HT1080 (cell line): ENCODE results near the gene DPYSL3. TPM values are rescaled to one million over a fixed set of nuclear protein-coding genes. Genes with fewer than 3 reads are reported as not detected.

Source experiments
- DNase-seq: peaks from one replicate; pipeline ENCODE4 v3.0.0-alpha.2; 2015; ENCODE audit warnings: low read depth
- total RNA-seq: library from RNA; depleted of rRNA; stranded (reverse); fragments of >200 nt; shearing (Covaris generic); gene quantifications from 2 replicates; pipeline ENCODE4 v1.2.3, GENCODE V29; 2014

Gene DPYSL3
- total RNA-seq, 1 experiment from 2014 or later: 54.4 TPM

DNA sequence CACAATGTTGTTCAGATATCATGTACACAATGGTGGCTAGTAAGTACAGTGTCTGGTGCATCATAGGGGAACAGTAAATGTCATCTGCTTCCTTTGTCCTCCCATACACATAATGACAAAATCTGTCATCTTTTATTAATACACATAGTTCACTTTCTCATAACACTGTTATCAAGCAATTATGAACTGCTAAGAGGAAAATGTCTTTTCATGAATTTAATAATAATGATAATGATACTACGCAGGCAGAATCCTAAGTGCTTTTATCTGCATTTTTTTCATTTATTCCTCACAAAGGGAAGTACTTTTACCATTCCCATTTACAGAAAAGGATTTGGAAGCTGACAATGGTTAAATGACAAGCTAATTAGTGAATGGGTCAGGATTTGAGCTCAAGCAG, 35.7 kb downstream of the DPYSL3 start:
- no peak for DNase-seq

DNA sequence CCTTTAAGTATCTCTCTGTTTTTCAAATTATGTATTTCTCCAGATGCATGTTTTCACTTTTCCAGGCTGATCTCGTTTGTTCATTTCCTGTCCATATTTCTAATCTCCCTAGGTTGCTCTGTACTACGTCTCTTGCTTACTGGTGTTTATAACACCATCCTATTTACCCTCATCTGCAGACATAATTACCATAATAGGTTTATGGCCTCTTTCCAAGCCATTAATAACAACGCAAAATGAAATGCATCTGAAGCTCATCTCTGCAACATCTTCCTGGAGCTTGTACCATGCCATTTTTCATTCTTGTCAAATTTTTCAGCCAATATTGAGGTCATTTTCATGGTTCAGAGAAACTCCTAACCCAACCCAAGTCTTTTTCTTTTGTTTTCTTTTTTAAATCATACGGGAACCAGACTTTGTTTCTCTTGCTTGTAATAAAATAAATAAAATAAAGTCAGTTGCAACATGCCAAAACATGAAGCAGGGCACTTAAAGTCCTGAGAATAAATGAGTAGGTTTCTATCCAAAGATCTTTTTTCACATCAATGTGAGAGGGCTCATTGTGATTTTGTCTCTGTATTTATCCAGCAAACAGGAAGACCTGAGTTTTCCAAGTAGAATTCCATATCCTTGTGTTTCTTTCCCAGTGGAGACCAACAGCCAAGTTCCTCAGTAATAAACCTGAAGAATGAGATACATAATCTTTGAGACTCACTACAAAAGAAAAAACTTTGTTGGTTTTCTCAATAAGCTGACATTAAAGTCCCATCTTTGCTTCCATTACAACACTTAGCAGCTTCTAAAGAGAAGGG, 37.0 kb downstream of the DPYSL3 start:
- DNase-seq: no peak

DNA sequence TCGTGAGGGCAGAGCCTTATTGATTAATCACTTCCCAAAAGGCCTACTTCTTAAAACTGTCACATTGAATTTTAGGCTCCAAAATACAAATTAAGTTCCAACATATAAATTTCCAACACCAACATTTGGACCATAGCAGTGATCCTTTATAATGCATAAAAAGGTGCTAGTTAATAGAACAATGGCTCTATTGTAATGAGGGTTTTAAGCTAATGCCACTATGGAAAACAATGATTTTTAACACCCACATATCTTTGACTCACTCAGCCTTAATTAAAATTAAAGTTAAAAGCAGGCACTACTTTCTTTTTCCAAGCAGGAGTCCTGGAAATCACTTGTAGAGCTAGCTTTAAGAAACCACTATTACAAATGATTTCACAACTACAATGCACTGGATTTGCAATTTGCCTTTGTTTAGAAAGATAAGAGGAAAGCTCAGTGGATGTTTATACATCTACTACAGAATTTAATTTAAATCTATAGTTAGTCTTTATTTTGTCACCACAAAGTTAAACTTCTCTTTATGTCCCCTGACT, 41.8 kb downstream of the DPYSL3 start:
- DNase-seq: no peak

DNA sequence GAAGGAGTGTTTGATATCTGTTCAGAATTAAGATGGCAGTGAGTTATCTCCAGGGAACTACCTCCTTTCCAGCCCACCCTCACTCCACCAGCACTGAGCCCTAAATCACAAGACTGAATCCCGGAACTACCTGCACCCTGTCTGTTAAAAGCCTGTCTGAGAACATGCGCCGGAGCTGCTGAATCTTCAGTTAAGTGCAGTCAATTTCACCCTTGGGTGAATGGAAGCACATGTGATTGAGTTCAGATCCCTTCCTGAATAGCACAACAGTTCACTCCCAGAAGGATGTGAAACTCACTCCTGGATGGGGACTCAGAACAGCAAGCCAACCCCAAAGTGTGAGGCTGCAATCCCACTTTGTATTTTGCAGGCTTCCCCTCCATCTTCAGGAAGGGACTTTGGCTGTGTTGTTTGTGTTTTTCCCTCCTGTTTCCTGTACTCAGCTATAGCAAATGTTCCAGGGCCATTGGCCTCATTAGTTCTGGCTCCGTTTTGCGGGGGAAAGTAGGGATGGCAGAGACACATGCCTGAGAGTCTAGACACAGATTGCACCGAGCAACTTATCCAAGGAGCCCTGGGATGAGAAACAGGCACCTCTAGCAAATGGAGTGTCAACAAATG, 43.4 kb downstream of the DPYSL3 start:
- no peak for DNase-seq

DNA sequence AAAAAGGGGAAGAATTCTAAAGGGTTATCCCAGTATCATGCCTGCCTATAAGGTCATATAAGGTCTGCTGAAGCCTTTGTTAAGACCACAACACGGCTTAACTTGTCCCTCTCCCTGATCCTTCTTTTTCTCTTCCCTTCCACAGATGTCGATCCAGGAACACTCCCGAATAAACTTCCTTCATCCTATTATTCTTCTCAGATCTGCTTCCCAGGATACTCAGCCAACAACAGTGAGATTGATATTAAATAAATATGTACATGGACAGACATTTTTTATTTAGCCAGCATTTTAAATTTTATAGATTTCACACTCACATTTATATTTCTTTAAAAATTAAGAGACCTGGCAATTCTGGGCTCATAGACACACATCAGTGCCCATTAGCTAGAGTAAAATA, 44.1 kb downstream of the DPYSL3 start:
- DNase-seq: no peak

DNA sequence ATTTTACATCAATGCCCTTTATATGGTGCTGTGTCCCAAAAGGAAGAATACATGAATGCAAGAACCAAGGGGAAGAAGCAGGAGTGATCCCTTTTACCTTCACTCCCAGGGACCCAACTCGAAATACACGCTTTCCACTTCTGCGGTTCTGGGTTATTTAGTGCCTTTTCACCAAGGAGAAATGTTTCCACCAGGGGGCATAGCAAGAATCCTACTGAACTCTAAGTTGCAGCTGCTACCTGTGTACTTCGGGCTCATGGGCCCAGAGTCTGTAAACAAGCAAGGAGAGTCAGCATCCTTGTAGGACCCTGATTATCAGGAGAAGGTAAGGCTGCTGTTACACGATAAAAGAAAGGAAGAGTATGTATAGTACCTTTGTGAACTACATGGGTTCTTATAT, 45.7 kb downstream of the DPYSL3 start:
- DNase-seq: no peak

DNA sequence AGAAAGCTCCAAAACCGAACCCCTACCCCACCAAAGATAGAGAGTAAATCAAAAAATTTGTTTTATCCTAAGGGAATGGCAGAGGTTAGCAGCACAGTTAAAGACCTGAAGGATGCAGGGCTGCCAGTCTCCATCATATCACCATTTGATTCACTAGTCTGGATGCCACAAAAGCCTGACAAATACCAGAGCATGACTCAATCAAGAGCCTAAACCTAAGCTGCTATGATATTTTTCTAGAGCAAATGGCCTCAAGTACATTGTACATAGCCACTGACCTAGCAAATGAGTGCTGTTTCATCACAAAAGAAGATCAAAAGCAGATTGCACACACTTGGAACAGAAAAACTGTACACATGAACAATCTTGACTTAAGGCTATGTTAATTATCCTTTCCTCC, 48.0 kb downstream of the DPYSL3 start:
- no peak for DNase-seq

DNA sequence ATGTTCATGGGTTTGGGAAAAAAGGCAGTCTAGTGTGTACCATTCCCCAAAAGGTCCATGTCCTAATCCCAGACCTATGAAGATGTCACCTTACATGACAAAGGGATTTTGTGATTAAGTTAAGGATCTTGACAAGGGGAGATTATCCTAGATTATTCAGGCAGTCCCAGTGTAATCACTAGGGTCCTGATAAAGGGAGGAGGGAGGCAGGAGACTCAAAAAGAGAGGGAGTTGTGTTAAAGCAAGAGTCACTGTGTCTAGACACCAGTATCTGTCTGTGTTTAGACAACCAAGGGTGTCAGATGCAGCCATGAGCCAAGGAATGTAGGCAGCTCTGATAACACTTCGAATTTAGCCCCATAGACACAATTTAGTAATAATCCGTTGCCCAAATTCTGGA, 49.5 kb downstream of the DPYSL3 start:
- DNase-seq: no peak

DNA sequence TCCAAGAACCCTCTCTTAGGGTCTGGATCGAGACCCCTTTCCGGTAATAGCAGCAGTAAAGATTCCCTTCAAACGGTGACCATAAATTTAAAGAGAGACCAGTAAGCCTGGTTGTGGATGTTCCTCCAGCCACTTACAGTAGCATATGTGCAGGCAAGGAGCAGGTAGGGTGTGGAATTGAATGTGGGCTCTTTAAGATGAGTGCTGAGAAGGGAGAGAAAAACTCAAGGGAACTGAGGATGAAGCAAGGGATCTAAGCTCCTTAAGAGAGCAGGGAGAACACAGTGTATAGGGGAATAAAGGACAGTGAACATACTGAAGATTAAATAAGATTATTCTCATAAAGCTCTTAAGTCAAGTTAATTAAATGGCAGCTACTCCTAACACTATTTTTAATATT, 51.3 kb downstream of the DPYSL3 start:
- no peak for DNase-seq

DNA sequence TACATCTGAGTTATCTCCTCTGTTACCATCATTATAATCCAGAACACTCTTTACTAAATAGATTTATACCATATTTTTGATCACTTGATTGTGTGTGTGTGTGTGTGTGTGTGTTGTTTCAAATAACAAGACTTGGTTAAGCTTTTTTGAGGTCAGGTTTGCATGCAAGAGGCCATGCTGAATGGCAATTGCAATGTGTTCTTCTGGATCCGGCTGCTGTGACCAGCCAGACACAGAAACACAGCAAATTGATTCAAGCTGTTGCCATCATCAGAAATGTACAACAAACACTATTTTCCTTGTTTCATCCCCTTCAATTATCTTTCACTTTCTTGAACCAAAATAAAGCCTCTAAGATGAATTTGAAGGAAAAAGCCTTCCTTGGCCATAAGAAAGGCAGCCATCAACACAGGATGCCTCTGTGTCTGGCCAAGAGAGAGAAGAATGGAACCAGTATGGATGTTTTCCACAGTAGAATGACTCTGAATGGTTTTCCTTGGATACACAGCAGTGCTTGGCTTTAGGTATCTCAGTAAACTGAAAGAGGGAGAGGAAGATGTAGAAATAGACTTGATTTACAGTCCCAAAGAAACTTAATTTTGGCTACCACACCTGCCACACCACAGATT, 53.9 kb downstream of the DPYSL3 start:
- no peak for DNase-seq

DNA sequence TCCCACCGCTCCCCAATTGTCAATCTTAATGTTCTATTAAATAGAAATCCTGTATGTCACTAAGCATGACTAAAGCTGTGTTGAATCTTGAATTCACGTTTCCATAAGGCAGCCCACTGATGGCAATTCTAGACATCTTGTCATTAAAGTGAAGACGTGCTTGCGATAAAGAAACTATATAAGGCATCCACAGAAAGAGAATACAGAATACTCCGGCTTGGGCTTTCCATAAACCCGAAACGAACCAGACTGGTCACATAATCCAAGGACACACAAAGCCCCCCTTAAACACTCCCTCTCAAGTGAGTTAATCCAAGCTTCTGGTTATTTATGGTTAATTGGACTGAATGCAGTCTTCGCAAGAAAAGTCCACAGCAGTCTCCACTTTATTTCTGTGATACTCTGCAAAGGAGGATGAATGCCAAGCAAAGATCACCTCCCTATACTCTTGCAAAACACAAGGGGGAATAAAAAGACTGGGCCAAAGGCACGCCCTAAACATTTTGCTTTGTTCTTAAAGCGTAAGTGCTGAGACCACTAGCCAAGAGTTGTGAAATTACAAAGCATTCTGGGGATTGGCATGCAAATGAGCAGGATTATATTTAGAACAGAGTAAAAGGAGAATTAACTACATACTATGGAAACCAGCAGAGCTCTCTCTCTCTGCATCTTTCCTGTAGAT, 54.7 kb downstream of the DPYSL3 start:
- DNase-seq: no peak

DNA sequence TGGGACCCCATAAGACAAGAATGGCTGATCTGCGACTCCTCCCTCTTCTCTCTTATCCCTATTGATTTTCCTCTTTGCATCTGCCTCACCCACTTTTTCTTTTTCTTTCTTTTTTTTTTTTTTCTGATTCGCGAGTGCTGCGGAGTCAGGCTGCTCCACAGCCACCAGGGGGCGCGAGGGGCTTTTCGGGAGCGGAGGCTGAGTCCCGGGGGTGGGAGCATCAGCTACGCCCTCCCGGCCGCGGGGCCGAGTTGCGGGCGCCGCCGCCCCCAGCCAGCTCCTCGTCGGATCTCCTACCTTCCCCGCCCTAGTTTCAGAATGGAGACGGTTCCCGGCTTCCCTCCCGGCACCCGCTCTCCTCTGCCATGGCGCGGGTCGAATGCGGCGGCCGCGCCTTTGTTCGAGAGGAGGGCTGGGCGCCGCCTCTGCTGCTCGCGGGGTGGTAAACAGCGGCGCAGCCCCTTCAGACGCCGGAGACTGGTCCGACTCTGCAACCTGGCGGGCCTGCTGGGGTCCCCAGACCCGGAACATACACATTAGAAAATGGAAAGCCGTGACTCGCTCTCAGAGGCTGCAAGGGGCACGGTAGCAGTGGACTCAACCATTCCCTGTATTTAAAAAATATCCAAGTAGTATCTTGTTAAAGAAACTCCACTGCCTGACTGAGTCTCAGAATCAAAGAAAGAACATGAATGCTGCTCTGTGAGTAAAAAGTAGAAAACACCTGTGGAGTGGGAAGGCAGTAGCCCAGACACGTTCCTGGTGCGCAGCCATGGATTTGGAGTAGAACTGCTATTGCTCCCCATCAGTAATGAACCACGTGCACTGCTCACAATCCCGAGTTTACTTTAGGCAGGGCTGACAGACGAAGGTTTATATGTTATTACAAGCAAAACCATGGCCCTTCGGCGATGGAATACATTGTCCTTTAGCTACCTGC, 55.7 kb downstream of the DPYSL3 start:
- DNase-seq: peak; percentile 91

DNA sequence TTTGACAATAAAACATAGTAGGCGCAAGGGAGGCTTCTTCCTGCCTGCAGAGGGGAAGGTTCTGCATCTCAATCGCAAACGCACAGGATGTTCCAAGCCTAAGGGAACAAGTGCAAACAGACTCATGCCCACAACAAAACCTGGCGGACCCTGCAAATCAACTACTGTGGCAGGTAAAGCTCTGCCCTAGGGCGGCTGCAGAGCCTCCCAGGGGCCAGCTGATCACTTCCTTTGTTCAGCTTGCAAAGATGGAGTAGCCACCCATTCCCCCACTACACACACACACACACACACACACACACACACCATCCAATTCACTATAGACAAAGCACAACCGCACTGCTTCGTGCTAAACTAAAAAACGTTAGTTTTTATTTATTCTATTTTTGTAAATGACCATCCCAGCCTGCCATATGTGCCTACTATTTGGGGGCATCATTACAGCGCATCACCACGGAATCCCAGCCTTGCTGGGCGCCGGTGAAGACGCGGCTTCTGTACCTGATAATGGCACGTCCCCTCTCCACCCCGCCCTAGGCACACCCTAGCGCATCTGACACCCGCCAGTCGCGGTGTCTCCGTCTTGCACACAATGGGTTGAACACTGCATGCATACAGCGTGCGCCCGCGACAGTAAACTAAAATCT, 57.6 kb downstream of the DPYSL3 start:
- DNase-seq: no peak

DNA sequence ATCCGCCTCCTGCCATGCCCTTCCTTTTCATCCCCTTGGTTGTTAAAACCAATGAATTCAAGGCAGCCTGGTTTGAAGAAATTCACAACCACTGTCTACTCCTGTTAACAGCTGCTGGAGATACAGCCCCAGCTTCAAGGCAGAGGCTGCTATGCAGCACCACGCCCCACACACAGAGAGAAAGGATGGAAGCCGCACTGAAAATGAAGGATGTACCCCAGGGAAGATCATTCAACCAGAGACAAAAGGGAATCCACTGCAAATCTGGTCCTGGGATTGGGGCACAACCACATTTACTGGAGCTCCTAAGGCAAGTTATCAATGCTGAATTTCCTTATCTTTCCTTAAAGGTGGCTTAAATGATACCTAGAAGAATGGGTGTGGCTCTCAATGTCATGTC, 58.7 kb downstream of the DPYSL3 start:
- DNase-seq: no peak

DNA sequence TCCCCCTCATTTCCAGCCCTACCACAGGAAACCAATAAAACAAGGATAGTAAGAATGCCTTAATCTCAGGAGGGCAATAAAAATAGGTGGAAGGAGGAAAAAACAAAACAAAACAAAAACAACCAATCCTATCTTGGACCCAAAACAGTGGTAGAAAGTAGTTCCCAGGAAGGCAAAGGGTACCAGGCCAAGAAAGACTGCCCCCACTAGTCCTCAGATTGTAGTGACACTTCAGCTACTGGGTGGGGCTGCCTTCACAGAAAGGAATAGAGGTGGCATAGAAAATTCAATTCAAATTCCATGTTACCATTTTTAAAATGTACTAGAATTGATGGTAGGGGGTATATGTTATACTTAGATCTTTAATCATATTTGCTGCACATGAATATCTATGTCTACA, 59.3 kb downstream of the DPYSL3 start:
- no peak for DNase-seq

DNA sequence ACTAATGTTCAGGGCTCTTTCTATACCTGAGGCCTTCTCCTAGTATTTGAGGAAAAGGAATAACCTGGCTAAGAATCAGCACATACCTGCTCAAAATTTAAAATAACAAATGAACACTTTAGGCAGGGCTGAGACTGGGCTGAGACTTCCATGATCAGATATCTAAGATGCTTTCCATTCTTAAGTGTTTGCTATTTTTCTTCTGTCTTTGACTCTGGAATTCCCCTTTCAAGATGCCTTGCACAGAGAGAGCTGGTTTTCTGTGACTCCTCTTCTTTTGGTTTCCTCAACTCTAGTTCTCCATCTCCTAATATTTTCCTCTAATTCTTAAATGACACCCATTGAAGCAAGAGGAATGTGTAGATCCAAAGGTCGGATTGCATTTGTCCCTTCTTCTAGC, 61.1 kb downstream of the DPYSL3 start:
- no peak for DNase-seq

DNA sequence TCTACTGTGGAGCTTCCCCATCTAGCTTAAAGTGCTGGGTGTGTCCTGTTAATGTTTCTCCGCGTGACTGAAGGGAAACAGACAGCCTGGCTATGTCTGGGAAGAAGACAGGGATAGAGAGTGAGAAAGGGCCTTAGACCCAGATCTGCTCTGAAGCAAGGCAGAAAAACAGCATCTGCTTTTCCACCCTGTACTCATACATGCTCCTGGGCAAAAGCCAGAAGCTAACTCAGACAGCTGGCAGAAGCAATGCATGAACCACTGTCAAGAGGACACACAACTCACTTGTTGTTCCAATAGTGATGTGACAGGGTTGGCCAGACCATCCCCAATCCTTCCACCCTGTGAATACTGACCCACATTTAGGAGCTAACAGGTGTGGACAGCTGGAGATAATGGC, 63.3 kb downstream of the DPYSL3 start:
- no peak for DNase-seq

DNA sequence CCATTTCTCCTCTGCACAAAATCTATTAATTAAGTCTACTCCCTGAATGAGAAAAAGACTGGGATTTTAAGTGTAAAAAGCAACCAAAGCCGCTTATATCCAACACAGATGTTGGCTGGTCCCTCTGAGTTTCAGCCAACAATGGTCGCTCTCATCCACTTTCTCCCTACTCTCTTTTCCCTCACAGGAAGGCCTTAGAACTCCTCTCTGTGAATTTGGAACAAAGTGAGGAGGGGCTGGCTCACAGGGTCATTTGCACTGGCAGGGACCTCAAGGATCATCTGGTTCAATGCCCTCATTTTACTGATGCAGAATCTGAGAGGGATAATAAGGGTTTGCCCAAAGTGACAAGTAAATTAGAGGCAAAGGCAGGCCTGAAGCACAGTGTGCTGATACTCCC, 64.0 kb downstream of the DPYSL3 start:
- DNase-seq: no peak

DNA sequence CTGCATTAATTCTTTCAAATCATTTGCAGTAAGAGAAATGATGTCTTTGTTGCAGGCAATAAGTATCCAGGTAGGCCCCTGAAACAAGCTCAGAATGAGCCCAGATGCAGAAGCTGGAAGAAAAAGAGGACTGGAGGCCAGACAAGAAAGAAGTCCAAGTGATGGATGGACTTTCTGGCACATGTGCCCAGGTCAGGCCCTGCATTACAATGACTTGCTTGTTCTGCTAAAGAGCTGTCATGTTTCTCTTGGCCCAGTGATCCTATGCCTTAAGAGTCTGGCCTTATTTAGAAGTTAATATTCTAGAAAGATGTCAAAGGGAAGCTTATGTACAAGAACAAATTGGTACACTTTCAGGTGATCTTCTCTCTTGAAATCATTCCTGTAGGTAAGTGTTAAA, 64.8 kb downstream of the DPYSL3 start:
- DNase-seq: no peak

DNA sequence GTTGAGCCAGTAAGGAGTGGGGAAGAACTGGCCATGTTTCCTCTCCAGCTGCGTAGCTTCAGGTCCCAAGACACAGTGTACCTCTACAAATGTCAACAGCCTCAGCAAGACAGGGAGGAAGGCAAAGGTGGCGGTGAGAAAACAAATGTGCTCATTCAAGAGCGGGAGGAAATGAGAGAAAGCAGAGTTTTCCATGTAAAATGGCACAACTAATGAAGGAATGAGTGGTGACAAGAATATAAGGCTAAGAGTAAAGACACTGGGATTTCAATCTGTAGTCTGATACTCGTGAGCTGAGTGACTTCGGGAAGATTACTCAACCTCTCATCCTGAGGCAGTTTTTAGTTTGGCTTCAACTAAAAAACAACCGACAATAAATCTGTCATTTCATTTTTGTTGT, 67.6 kb downstream of the DPYSL3 start:
- no peak for DNase-seq
